Activated CD8-positive, alpha-beta memory T cell treated with anti-CD3 and anti-CD28 coated beads, Interleukin-2, amount 50 U/mL, for 24 hours (primary cell): ENCODE data around the gene OR4D11.
A peak's percentile ranks its signal among the peaks of the same experiment; 100 is the strongest.

Experiments
- DNase-seq: peaks from one replicate; pipeline ENCODE4 v3.0.0-alpha.2; 2020; ENCODE audit errors: extremely low read depth

Gene OR4D11

DNA sequence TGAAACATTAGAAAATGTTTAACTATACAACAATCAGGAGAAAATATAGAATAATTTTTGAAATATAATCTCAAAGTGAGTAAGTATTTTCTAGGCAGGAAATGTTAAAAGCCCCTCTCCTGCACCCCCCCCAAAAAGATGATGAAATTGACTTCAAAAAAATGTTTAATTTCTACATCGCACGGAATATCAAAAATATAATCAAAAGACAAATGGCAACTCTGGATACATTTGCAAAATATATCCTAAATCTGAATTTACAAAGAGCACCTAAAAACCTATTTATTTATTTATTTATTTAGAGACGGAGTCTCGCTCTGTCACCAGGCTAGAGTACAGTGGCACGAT, 44.9 kb downstream of the OR4D11 start:
- DNase-seq, result no peak

DNA sequence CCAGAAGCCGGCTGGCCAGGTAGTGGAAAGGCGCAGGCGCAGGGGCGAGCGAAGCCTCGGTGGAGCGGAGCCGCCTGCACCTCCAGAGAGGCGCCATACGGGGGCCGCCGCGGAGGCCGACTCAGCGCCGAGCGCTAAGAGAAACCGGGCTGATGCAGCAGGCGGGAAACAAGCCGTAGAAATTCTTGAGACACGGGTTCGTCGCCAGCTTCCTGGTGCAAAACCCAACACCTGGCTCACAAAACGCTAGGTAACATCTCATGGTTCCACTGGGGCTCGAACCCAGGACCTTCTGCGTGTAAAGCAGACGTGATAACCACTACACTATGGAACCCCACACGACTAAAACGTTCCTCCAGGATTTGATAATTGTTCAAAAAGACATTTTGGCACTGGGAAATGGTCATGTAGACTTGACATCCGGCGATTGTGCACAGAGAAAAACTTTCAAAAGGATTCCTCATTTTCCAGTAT, 47.0 kb downstream of the OR4D11 start:
- DNase-seq, result peak; percentile 82

DNA sequence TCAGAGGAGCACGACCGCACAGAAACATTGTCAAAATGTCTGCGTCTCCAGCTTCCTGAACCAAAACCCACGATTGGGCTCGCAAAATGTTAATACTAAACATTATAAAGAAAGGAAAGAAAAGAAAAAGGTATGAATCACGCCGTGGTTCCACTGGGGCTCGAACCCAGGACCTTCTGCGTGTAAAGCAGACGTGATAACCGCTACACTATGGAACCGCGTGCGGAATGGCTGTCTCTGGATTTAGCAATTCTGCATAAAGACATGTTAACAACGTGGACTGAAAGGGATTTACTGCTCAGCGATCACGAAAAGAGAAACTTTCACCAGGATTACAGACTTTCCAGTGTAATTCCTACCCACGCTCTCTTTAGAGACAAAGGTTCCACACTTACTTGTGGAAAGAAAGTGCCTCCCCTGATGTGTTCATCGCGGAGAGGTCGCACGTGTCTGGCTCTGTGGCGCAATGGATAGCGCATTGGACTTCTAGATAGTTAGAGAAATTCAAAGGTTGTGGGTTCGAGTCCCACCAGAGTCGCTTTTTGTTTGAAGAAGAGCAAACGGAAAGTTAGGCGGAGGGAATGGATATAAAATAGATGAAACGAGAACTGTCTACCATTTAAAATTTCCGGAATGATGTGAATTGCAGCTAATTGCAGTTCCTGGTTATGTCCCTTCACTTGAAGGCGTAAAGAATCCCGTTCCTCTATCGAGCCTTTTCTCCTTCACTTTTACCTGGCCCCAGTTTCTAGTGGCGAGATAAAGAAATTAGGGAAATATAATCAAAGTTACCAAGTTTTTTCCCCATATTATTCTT, 47.7 kb downstream of the OR4D11 start:
- DNase-seq, result peak; percentile 76

DNA sequence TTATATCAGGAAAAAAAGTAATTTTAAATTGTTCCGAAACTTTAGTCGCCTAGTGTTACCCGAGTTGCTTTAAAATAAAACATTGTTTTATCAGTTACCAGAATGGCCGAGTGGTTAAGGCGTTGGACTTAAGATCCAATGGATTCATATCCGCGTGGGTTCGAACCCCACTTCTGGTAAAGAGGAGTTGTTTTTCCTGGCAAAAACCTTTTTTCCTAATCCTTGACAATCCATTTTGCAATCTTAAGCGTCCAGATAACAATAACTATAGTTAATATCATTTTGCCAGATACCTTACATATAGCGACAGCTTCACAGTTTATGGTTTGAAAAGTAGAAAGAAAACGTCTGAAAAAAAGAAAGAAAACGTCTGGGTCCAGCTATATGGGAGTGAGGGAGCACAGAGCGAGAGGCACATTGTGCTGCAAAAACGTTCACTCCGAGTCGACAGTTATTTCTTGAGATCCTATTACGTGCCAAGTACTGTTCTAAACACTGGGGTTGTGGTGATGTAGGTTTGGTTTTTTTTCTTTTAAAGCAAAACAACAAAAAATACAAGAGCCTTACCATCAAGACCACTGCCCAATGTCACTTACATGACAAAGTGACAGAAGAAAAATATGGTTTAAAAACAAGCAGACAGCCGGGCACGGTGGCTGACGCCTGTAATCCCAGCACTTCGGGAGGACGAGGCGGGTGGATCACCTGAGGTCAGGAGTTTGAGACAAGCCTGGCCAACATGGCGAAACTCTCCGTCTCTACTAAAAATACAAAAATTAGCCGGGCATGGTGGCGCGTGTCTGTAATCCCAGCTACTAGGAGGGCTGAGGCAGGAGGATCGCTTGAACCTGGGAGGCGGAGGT, 48.5 kb downstream of the OR4D11 start:
- no peak for DNase-seq

DNA sequence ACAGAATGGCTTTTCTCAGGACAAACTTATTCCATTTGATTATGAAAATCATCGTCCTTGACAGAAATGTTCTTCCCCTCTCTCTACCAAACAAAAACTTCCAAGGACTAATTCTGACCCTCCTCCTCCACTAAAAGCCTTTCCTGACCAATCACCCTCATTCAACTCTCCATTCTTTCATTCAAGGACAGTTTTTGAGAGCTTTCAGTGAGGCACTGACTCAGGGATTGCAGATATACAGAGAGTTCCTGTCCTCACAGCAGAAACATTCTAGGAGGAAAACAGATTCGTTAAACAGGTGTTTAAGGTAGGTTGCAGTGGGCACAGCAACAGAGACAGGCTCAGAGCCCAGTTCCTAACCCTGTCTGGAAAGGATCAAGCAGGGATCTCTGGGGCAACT, 49.5 kb downstream of the OR4D11 start:
- no peak for DNase-seq

DNA sequence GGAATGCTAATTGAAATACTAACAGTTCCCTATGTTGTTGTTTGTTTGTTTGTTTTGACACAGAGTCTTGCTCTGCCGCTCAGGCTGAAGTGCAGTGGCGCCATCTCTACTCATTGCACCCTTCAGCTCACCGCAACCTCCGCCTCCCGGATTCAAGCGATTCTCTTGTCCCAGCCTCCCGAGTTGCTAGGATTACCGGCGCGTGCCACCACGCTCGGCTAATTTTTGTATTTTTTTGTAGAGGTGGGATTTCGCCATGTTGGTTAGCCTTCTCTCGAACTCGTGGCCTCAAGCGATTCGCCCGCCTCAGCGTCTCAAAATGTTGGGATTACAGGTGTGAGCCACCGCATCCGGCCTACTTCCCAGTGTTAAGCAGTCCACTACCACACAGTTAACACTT, 49.9 kb downstream of the OR4D11 start:
- DNase-seq, result no peak
